NCI-H510A treated with DMSO at 0.1 percent for 48 hours (cell line): ENCODE results near the gene TTC6.

Experiments
- DNase-seq: peaks from one replicate; lab custom pipeline; 2025; lab: John Stamatoyannopoulos, UW

Gene TTC6

DNA sequence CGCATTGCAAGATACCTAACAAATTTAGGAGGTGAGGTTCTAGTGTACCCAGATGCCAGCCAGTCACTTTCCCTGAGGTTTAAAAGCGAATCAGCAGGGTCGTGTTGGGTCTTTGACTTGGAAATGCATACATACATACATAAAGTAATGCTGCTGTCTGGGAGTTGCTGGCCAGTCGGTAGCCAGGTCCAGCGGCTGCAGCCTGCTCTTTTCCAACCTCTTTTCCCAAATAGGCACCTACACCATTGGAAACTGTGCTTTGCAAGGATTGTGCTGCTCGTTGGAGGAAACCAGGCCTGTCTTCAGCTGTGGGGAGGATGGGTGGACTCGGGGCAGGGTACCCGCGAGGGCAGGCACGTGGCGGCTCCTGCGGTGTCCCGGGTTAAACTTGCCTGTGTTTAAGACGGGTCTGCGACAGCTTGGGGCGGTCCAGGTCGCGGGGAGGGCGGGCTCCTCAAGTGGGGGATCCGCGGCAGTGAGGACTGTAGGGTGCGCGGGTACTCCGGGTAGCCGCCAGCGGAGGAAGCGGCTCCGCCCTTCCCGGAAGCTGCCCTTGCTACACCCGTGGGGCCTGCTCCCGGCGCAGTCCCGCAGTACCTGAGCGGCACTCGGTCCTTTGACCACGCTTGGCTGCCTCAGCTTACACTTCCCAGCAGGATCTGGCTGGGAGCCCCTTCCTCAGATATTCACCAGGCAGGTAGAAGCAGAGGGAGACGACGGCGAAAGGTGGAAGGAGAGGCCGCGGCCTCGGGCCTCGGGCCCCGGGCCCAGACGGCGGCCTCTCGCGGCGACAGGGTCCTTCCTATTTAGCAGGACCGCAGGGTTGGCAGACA lies 2.7 kb downstream of the TTC6 start:
- DNase-seq = no peak

DNA sequence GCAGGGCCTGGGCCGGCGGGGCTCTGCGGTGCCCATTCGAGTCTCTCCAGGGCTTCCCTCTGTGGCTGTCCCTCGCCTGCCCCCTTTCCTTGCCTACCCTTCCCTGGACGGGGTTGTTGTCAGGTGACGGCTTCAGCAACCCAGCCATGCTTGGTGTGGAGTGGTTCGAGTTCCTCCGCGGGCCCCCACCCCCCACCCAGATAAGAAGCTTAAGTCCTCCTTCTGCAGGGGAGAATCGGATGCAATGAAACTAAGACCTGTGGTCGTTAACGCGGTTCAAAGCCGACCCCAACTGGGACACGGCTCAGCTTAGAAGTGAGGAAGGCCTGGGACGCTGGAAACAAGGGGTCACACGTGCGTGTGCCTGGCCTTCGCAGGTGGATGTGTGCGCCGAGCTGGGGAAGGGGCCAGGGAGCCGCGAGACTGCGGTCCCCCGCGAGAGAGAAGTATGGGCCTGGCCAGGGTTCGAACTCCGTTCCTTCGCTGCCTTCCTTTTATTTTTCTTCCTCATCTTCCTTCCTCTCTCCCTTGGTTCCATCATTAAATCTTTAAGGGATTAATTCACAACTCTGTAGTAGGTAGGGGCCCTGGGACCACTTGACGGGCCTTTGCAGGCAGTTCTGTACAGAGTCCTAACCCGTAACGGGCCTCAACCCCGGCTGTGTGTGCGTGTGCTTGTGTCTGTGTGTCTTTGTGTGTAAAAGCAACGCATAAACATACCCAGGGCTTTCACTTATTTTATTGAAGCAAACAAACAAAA lies 3.5 kb downstream of the TTC6 start:
- DNase-seq = no peak

DNA sequence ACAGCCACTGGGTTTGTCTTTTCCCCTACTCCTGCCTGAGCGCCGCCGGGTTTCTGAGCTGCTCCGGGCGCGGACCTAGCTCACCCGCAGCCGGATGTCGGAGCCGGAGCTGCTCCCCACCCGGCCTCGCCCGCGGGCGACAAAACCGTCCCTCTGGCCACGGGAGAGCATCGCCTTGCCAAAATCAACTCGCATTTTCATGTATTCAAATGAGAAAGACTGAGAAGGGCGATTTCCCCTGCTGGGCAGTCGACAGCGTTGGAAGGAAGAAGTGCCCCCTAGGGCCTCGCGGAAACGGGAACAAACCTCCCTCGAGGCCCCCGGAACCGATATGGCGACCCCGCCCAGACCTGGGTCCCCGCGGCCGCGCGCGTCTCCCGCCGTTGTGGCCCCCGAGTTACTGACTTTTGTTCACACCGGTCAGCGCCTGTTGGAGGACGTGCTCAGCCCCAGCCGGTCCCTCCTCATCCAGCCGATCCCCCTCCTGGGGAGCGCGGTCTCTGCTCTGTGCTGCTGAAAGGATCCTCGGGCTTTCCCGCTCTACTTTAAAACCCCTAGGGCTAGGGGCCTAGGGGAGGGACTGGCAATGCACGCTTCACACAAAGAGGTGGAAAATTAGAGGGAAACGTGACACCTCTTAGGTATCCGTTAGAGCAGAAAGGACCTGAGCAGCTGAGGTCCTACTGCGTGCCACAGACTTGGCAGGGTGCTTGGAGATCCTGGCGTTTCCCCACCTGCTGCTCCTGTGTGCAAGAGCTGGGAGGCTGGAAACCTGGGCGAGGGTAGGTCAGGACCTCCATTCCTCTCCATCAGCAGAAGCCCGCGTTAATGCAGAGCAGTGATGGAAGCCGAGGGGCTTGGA lies 4.3 kb downstream of the TTC6 start:
- no peak for DNase-seq

DNA sequence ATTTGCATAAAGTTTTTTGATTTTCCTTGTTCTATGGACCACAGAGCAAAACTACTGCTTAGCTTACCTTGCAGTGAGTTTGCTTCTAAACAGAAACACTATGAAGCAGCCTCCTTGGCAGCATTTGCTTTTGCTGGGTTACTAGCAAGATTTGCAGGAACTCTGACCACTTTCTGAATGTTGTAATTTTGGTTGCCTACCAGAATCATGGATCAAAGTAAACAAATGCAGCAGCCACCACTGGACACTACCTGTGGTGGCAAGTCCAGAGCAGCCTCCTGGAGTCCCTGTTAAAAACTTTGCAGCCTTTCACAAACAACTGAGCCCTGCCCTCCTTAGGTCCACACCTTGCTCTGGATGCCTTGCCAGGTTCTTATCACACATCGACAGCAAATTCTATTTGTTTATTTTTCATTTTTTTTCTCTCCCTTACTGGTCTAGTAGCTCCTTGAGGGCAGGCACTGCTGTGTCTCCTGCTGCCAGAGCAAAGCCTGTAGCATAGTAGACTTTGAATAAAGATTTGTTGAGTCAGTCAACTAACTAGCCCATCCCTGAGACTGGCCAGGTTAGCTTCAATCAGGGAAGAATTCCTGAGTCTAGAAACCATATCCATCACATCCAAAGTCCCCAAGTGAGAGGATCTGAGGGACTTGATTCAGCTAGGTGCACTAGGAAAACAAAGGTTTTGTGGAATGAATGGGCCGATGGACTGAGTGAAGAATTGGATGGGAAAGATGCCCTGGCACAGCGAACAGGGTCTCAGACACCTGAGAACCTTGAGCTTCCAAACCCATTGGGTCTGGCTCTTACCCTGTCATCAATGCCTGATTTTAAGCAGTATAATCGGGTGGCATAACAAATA lies 5.7 kb downstream of the TTC6 start:
- no peak for DNase-seq

DNA sequence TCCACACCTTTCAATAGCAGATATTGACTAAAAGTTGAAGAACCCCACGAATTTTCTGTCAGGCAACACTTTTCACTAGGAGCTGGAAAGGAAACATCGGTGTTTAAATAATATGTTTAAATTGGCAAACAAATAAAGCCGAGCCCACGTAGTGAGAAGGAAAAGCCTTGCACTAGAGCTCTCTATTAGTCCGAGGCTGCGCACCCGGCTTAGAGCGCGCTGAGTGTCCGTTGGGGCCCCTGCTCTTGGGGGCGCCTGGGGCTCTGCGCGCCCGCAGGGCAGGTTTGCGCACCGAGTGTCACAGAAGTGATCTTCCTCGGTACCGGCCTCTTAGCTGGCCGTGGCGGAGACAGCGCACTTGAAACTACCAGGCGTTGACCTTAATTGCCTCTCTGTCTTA lies 6.4 kb downstream of the TTC6 start:
- DNase-seq = no peak

DNA sequence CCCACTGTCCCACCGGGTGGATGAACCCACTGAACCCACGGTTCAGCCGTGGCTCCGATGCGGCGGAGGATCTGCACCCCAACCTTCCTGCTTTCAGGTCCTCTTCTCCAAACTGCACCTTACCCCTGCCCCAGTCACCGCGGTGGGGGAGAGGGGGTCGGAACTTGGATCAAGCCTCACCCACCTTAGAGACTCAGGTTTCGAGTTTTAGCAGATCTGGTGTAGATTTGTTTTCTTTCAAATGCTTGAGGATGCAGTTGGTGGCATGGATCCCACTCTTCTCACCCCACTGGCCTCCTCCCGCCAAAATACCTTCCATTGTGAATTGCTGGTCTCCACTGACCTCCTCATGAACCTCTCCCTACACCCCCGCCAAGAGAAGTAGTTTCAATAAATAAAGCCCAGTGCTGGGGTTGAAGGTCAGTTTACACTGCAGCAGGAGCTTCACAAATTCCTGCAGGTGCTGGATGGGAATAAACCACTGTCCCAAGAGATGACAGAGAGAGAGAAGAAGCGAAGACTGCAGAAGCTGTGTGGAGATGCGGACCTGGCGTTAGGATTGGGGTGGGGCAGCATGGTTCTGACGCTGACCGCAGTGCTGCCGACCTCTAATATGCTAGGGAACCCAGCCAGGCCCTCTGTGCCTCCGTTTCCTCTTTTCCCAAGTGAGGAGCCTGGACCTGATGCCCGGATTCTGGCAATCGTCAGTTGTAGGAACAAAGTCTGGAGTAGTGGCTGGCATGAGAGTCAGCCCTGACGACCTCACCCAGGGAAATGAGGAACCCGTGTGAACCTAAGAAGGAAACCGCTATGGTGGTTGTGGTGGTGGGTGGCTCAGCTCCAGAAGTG lies 7.4 kb downstream of the TTC6 start:
- no peak for DNase-seq

DNA sequence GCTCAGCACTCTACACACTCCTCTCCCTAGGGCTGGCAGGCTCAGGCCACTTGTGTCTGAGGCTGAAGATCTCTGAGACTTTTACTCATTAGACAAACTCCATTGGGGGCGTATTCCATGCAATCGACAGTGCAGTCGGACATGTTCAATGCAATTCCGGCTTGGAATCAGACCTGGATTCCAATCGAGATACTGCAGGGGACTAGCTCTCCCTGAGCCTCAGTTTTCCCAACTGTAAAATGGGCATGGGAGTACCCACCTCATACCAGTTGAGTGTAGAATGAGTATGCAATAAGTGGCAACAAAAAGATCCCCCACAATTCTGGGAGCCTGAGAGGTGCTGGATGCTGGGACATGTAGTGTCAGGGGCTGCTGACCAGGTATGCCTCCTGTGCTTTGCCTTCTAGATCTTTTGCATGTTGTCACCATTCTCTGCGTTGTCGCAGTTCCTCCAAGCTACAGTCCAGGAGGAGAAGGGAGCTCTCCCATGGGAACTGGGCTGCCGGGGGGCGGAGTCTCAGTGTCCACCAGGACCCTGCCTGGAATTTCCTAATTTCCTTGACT lies 8.3 kb downstream of the TTC6 start:
- no peak for DNase-seq

DNA sequence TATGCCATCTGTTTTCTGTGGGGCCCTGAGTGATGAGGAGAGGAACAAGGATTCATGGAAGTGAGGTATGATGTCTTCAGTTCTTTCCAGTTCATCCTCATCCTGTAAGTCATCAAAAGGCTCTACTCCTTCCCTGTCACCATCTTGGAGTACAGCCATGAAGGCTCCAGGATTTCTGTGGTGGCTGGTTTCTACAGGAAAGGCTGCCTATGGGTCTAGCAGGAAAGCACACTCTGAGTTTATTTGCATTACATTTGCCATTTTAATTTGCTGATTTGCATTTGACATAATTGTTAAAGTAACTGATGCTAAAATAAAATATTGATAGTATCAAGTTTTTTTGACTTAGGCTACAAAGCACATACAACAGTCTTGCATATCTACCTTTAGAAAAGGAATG lies 11.2 kb downstream of the TTC6 start:
- DNase-seq = no peak

DNA sequence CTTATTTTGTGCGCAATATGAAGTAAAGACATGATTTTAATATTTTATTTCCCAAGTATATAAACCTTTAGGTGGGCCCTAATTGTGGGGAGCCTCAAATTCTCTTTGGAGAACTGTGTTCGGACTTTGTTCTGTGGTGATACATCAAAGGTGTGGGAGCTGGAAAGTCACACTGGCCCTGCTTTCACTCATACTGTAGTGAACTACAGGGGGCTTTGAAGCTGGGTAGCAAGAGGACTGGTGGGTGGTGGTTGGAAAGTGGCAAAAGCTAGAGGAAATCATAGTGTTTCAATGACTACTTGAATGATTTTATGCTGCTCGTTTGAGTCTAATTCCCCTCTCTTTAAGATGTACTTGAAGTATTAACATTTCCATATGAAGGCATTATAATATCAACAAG lies 13.2 kb downstream of the TTC6 start:
- no peak for DNase-seq

DNA sequence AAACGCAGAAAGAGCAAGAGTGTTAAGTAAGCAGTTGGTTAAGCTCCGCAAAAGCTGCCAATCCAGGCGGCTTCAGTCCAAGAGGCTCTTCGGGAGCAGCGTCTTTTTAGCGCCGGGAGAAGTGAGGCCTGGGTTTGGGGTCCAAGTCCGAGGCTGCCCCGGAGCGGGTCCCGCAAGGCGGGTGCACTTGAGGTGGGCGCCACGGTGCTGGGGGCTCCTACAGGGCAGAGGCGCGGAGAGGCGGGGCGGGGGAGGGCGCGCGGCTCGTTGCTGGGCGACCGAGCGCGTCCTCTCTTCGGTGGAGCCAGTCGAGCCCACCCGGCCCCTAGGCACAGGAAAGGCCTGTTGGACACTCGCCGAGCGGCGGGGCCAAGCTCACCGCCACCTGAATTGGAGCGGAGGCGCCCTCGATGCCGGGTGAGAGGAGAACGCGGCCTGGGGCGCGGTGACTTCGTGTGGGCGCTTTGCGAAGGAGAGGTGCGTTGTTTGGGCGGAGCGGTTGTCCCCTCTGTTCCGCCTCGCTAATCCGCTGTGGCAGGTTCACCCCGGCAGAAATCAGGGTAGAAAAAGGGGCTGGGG lies 15.6 kb downstream of the TTC6 start:
- DNase-seq = no peak

DNA sequence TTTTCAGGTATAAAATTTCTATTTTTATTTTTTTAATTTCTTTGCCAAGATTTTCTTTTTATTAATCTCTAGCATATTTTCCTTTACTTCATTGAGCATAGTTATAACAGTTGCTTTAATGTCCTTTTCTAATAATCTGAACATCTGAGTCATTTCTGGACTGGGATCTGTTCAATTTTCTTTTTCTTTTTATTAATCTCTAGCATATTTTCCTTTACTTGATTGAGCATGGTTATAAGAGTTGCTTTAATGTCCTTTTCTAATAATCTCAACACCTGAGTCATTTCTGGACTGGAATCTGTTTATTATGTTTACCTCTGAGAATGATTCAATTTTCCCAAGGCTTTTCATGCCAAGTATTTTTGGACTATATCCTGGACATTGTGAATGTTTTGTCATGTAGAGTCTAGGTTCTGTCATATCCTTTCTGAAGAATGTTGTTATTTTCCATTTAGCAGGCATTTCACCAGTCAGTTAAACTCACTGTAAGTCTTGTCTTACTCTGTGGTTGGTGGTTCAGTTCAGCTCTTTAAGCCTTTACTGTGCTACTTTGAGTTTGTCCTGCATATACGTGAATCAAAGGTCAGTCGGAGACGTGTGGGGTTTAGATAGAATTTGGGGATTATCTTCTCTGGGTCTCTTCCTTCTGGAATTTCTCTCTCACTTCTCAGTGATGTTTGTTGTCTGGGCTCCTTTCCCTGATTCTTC lies 20.3 kb downstream of the TTC6 start:
- no peak for DNase-seq

DNA sequence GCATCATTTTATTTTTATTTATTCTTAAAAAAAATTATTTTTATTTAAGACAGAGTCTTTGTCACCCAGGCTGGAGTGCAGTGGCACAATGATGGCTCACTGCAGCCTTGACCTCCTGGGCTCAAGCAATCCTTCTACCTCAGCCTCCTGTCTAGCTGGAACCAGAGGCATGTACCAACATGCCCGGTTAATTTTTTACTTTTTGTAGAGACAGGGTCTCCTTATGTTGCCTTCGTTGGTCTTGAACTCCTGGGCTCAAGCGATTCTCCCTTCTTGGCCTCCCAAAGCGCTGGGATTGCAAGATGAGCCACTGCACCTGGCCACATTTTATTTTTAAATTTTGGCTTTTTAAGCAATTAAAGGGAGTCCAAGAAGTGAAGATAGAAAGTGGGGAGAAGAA lies 21.4 kb downstream of the TTC6 start:
- no peak for DNase-seq

DNA sequence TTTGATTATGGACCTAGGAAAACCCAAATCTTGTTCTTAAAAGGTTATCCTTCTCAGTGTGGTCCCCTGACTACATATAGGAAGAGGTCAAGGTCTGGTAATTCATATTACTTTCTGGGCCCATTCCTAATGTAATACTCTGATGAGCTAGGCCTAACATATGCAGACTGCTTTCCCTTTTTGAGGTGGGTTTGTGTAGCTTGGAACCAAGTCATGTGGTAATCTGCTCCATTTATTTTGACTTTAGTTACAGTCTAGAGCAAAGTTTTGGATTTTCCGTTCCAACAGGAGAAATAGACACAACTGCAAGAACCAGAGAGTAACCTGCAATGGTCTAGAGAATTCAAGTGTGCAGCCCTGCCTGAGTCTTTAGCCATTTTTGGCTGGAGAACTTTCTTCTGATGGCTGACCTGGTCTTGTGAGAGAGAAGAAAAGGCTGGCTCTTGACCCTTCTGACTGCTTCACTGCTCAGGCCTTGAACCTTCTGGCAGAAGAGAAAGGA lies 22.5 kb downstream of the TTC6 start:
- no peak for DNase-seq

DNA sequence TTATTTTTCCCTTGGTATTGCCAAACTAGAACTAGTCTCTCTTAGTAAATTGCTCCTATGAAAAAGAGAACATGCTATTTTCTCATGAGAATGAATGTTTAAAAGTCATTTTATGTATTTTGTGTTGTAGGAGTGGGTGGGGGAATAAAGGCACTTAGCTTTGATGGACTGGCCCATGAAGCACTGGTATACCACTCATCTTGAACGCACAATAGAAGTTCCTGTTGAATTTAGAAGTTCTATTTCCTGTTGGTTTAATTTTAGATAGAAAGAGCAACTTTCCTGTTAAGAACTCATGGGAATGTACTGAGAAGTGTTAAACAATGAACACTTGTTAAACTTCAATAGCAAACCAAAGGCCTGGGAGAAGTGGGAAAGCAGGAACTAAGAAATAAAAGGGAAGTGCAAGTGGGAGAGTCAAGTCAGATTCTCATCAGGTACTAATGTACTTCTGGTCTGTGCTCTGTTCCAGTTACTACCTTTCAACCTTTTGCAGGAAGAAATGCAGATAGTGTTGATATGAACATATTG lies 23.1 kb downstream of the TTC6 start:
- DNase-seq = no peak

DNA sequence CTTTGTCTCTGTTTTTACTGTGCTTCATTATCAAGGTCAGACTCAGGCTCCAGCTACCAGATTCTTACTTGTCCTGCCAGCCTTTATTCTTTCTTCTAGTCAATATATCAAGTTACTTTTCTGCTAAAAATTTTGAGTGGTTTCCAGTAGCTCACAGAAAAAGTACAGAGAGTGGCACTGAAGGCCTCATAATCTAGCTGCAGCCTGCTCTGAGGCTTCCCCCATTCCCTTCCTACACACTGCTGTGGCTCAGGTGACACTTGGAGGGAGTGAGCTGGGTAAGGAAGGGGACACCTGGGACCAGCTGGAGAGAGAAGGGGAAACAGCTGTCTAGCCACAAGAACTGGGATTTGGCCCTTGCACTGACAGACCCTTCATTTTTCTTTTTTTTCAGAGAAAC lies 25.4 kb downstream of the TTC6 start:
- DNase-seq = no peak

DNA sequence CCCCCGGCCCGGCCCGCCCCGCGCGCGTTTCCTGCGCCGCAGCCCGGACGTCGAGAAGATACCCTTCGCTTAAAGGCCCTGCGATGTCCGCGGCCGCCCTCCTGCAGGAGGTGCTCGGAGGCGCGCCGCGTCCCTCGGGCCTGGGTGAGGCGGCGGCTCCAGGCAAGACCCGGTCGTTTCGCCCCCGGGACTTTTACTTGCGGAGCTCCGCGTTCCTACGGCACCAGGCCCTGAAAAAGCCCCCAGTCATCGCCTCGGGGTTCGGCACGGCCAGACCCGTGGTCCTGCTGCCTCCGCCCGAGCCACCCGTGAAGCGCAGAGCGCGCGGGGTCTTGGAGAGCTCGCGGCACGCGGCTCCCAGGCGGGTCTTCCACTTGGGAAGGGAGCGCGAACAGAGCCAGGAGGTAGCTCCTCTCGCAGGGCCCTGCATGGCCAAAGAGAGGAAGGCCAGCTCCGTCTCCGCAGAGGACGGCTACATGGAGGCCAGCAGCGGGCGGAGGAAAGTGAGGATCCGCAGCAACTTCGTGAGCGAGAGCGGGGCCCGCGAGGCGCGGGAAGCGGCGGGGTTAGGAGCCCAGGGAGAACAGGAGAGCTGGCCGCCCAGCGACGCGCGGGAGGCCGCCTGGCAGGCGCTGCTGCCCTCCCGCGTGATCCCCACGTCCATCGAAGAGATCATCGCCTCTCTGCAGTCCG lies 26.9 kb downstream of the TTC6 start:
- no peak for DNase-seq

DNA sequence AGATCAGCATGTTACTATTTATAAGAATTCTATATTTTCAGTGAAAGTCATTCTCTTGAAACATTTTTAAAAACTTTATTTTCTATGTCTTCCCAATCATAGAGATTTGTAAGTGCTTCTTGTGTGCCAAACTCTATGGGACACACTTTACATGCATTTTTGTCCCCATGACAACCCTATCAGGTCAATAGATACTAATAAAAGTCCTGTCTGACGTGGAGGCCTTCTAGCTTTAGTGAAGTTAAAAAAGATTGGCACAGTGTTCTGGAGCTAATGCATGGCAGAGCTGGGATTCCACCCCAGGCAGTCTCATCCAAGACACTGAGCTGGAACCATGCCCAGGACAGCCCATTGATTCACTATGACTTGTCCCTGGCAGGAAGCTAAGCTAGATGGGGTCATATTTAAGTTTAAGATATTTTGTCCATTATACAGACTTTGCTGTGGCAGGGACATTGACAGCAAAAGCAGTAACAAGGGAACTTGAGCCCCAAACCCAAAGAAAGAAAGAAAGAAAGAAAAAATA lies 28.1 kb downstream of the TTC6 start:
- DNase-seq = no peak

DNA sequence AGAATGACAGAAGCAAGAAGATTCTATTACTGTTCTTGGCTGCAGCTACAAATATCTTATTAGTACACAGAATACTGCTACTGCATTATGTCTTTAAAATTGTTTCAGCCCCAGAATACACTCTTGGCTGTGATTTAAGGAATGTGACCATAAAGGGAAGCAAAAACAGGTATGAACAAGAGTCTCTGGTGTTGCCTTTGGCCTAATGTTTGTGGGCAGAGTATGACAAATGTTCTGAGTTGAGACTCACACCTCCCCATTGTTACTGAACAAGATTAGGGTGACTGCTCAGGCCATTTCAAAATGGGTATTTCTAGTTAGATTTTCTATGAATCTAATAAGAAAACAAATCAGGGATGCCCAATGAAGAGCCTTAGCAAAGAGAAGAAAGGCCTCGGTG lies 28.5 kb downstream of the TTC6 start:
- no peak for DNase-seq
